SK-N-SH treated with all-trans-retinoic acid at 6 μM for 48 hours (cell line): ENCODE measurements around the gene SRMS.

Source experiments
- ATAC-seq: fragments of 200-7000 bp; cut with Tn5 transposase; 3 replicates; pipeline ENCODE4 v1.9.1; 2020; ENCODE audit warnings: mild to moderate bottlenecking, moderate library complexity
- ARNTL ChIP-seq: fragments of 450-650 bp; formaldehyde crosslinking; IDR thresholded peaks from 2 replicates; pipeline ENCODE4 v1.5.0; 2020; ENCODE audit warnings: low read depth, mild to moderate bottlenecking, moderate library complexity, borderline replicate concordance
- BACH2 ChIP-seq: fragments of 250-450 bp; sonication (Bioruptor Pico); IDR thresholded peaks from 2 replicates; pipeline ENCODE4 v1.9.0; 2021; ENCODE audit warnings: mild to moderate bottlenecking, borderline replicate concordance
- CREB5 ChIP-seq: fragments of 250-450 bp; sonication (Bioruptor Pico); IDR thresholded peaks from 2 replicates; pipeline ENCODE4 v1.5.1; 2020; ENCODE audit warnings: low read depth, mild to moderate bottlenecking, moderate library complexity
- CSRNP3 ChIP-seq: fragments of 250-450 bp; sonication (Bioruptor Pico); IDR thresholded peaks from 2 replicates; pipeline ENCODE4 v1.5.1; 2021; ENCODE audit warnings: mild to moderate bottlenecking, moderate library complexity
- GLIS3 ChIP-seq: fragments of 250-450 bp; sonication (Bioruptor Pico); IDR thresholded peaks from 2 replicates; pipeline ENCODE4 v1.5.0; 2020; ENCODE audit warnings: mild to moderate bottlenecking, moderate library complexity
- ISL1 ChIP-seq: fragments of 250-450 bp; sonication (Bioruptor Pico); IDR thresholded peaks from 2 replicates; pipeline ENCODE4 v2.1.2; 2022; ENCODE audit warnings: mild to moderate bottlenecking, moderate library complexity
- OSR1 ChIP-seq: fragments of 250-450 bp; sonication (Bioruptor Pico); IDR thresholded peaks from 2 replicates; pipeline ENCODE4 v1.8.0; 2022; ENCODE audit warnings: moderate library complexity, mild to moderate bottlenecking, inconsistent platforms
- PATZ1 ChIP-seq: fragments of 250-450 bp; sonication (Bioruptor Pico); IDR thresholded peaks from 2 replicates; pipeline ENCODE4 v1.8.0; 2020; ENCODE audit warnings: mild to moderate bottlenecking, moderate library complexity, borderline replicate concordance
- POU6F1 ChIP-seq: fragments of 250-450 bp; sonication (Bioruptor Pico); IDR thresholded peaks from 2 replicates; pipeline ENCODE4 v1.8.0; 2021; ENCODE audit warnings: low read depth, mild to moderate bottlenecking, moderate library complexity, borderline replicate concordance
- PPARA ChIP-seq: fragments of 250-450 bp; sonication (Bioruptor Pico); IDR thresholded peaks from 2 replicates; pipeline ENCODE4 v1.5.0; 2020; ENCODE audit warnings: mild to moderate bottlenecking, borderline replicate concordance
- RARB ChIP-seq: fragments of 250-450 bp; sonication (Bioruptor Pico); IDR thresholded peaks from 2 replicates; pipeline ENCODE4 v1.8.0; 2021; ENCODE audit warnings: mild to moderate bottlenecking, moderate library complexity
- TCF4 ChIP-seq: fragments of 250-450 bp; sonication (Bioruptor Pico); IDR thresholded peaks from 2 replicates; pipeline ENCODE4 v1.8.0; 2021; ENCODE audit warnings: mild to moderate bottlenecking, moderate library complexity, borderline replicate concordance
- TOX ChIP-seq: fragments of 250-450 bp; sonication (Bioruptor Pico); IDR thresholded peaks from 2 replicates; pipeline ENCODE4 v1.8.0; 2021; ENCODE audit warnings: mild to moderate bottlenecking, moderate library complexity, borderline replicate concordance
- TSHZ2 ChIP-seq: fragments of 250-450 bp; sonication (Bioruptor Pico); IDR thresholded peaks from 2 replicates; pipeline ENCODE4 v1.5.0; 2020; ENCODE audit warnings: mild to moderate bottlenecking, moderate library complexity
- ZC3H10 ChIP-seq: fragments of 250-450 bp; sonication (Bioruptor Pico); IDR thresholded peaks from 2 replicates; pipeline ENCODE4 v1.5.1; 2021; ENCODE audit warnings: mild to moderate bottlenecking, moderate library complexity
- ZFP3 ChIP-seq: fragments of 250-450 bp; sonication (Bioruptor Pico); IDR thresholded peaks from 2 replicates; pipeline ENCODE4 v1.5.0; 2020; ENCODE audit warnings: mild to moderate bottlenecking, moderate library complexity
- ZFP30 ChIP-seq: fragments of 450-650 bp; formaldehyde crosslinking; IDR thresholded peaks from 2 replicates; pipeline ENCODE4 v1.5.0; 2022; ENCODE audit warnings: mild to moderate bottlenecking, moderate library complexity
- ZNF565 ChIP-seq: fragments of 450-650 bp; formaldehyde crosslinking; conservative IDR thresholded peaks from 2 replicates; pipeline ENCODE4 v1.5.0; 2020; ENCODE audit warnings: low read depth, mild to moderate bottlenecking, moderate library complexity
- ZNF70 ChIP-seq: fragments of 450-650 bp; formaldehyde crosslinking; IDR thresholded peaks from 2 replicates; pipeline ENCODE4 v1.5.0; 2020; ENCODE audit warnings: mild to moderate bottlenecking, moderate library complexity
- ZNF8 ChIP-seq: fragments of 450-650 bp; formaldehyde crosslinking; IDR thresholded peaks from 2 replicates; pipeline ENCODE4 v1.5.0; 2020; ENCODE audit warnings: mild to moderate bottlenecking, moderate library complexity

The SRMS gene

GRCh38 chr20:63558804-63559484, 11.4 kb upstream of the SRMS start:
- ATAC-seq: no peak
- TF ChIP-seq ZNF565: no peak
- TF ChIP-seq TOX (CRISPR knock-in tag): no peak
- TF ChIP-seq CSRNP3 (CRISPR knock-in tag): no peak
- TF ChIP-seq ZC3H10 (CRISPR knock-in tag): no peak
- no peak for TF ChIP-seq PATZ1 (CRISPR knock-in tag)
- TF ChIP-seq RARB: no peak
- TF ChIP-seq TCF4: no peak
- no peak for TF ChIP-seq ARNTL (CRISPR knock-in tag)
- TF ChIP-seq TSHZ2 (CRISPR knock-in tag): no peak
- no peak for TF ChIP-seq ZFP30 (CRISPR knock-in tag)
- no peak for TF ChIP-seq POU6F1 (CRISPR knock-in tag)
- TF ChIP-seq CREB5 (CRISPR knock-in tag): no peak
- no peak for TF ChIP-seq BACH2
- TF ChIP-seq GLIS3 (CRISPR knock-in tag): no peak

GRCh38 chr20:63557481-63557891, 9.9 kb upstream of the SRMS start:
- ATAC-seq: no peak
- no peak for TF ChIP-seq OSR1
- TF ChIP-seq ZC3H10 (CRISPR knock-in tag): no peak
- no peak for TF ChIP-seq ISL1 (CRISPR knock-in tag)
- no peak for TF ChIP-seq ZNF565
- TF ChIP-seq ZNF8 (CRISPR knock-in tag): no peak
- TF ChIP-seq BACH2: no peak
- TF ChIP-seq CSRNP3 (CRISPR knock-in tag): no peak
- TF ChIP-seq ARNTL (CRISPR knock-in tag): no peak
- no peak for TF ChIP-seq ZFP3 (CRISPR knock-in tag)
- TF ChIP-seq TSHZ2 (CRISPR knock-in tag): no peak
- TF ChIP-seq ZNF70: no peak
- no peak for TF ChIP-seq GLIS3 (CRISPR knock-in tag)
- TF ChIP-seq PATZ1 (CRISPR knock-in tag): no peak
- TF ChIP-seq RARB: no peak
- no peak for TF ChIP-seq PPARA (CRISPR knock-in tag)
- no peak for TF ChIP-seq POU6F1 (CRISPR knock-in tag)
